A549 (cell line): ENCODE results near the gene PRR5. TPM values are rescaled to one million over a fixed set of nuclear protein-coding genes. Genes with fewer than 3 reads are reported as not detected.

ENCODE experiments used
- ATAC-seq, 2 experiments: fragments of 200-7000 bp in 1 of 2; fragments of >200 bp in 1 of 2; cut with Nextera tagmentation in 1 of 2; cut with Tn5 transposase in 1 of 2; 3 replicates each; pipeline versions ENCODE4 v1.8.0 to v1.9.1; 2018 to 2020; ENCODE audit warnings: mild to moderate bottlenecking in 1 of 2, moderate library complexity in 1 of 2
- CTCF ChIA-PET: fragments of 300-600 bp; sonication (Branson Sonifier 250); formaldehyde crosslinking; extraction: SDS; loops from one replicate; lab custom pipeline; 2021; ENCODE audit warnings: antibody characterized with exemption, inconsistent platforms; lab: Yijun Ruan, JAX
- POLR2A ChIA-PET: fragments of 350-600 bp; formaldehyde crosslinking; extraction: SDS; loops from one replicate; lab custom pipeline; 2021; ENCODE audit warnings: antibody characterized with exemption, inconsistent platforms; lab: Yijun Ruan, JAX
- DNase-seq, 2 experiments: peaks; one replicate each; pipeline versions ENCODE4 v3.0.0 to v3.0.0-alpha.2; 2011 to 2016; ENCODE audit warnings: low read depth in 1 of 2, low spot score in 1 of 2
- FAIRE-seq: peaks from 2 replicates; lab custom pipeline; 2011; peaks lifted over from hg19 to GRCh38; lab: Jason Lieb, UNC
- H3K27ac ChIP-seq, 2 experiments: fragments of >200 bp; sonication (Bioruptor Twin); formaldehyde crosslinking; 3 replicates each; pipeline ENCODE4 v1.5.1; 2016 to 2017
- H3K4me1 ChIP-seq: fragments of >200 bp; sonication (Bioruptor Twin); formaldehyde crosslinking; 3 replicates; pipeline ENCODE4 v1.6.1; 2016
- H3K4me2 ChIP-seq: fragments of >200 bp; sonication (Bioruptor Twin); formaldehyde crosslinking; 3 replicates; pipeline ENCODE4 v1.6.1; 2016
- H3K4me3 ChIP-seq: fragments of >200 bp; sonication (Bioruptor Twin); formaldehyde crosslinking; 3 replicates; pipeline ENCODE4 v1.5.1; 2016
- H3K9me3 ChIP-seq: fragments of >200 bp; sonication (Bioruptor Twin); formaldehyde crosslinking; 3 replicates; pipeline ENCODE4 v1.6.1; 2016
- BHLHE40 ChIP-seq: IDR thresholded peaks from 2 replicates; pipeline ENCODE4 v1.6.1; 2012; ENCODE audit warnings: low read depth, low read length, inconsistent platforms
- CBX2 ChIP-seq: fragments of 200-600 bp; sonication (generic); IDR thresholded peaks from 2 replicates; pipeline ENCODE4 v1.6.1; 2016; ENCODE audit warnings: low read depth, mild to moderate bottlenecking, borderline replicate concordance
- JUN ChIP-seq, 2 experiments: fragments of >200 bp; sonication (Bioruptor Twin); formaldehyde crosslinking; IDR thresholded peaks; 2 replicates in 1 of 2; 3 replicates in 1 of 2; pipeline ENCODE4 v1.6.1; 2016 to 2017
- KDM5A ChIP-seq: fragments of 200-600 bp; sonication (generic); IDR thresholded peaks from 2 replicates; pipeline ENCODE4 v1.6.1; 2016; ENCODE audit warnings: antibody characterized with exemption, mild to moderate bottlenecking
- MYC ChIP-seq: IDR thresholded peaks from 2 replicates; pipeline ENCODE4 v1.6.1; 2012; ENCODE audit warnings: mild to moderate bottlenecking, inconsistent platforms, low read length, improper control_type of control experiment, borderline replicate concordance
- POLR2A ChIP-seq: IDR thresholded peaks from 2 replicates; pipeline ENCODE4 v1.6.1; 2012; ENCODE audit warnings: mild to moderate bottlenecking, low read length
- RAD21 ChIP-seq, 2 experiments: fragments of >200 bp in 1 of 2; sonication (Bioruptor Twin) in 1 of 2; formaldehyde crosslinking in 1 of 2; IDR thresholded peaks in 1 of 2; conservative IDR thresholded peaks in 1 of 2; 2 replicates in 1 of 2; 3 replicates in 1 of 2; pipeline ENCODE4 v1.6.1; 2012 to 2018; ENCODE audit warnings: inconsistent platforms in 1 of 2
- RNF2 ChIP-seq: fragments of 200-600 bp; sonication (generic); IDR thresholded peaks from 2 replicates; pipeline ENCODE4 v1.6.1; 2016; ENCODE audit warnings: low read depth, mild to moderate bottlenecking, antibody characterized with exemption, moderate library complexity, borderline replicate concordance
- ZC3H11A ChIP-seq: fragments of 450-650 bp; IDR thresholded peaks from 2 replicates; pipeline ENCODE4 v1.6.1; 2014; ENCODE audit warnings: antibody characterized with exemption, mild to moderate bottlenecking
- ZNF302 ChIP-seq: fragments of 250-450 bp; sonication (Bioruptor Pico); IDR thresholded peaks from 2 replicates; pipeline ENCODE4 v1.9.0; 2021; ENCODE audit warnings: inconsistent platforms, mild to moderate bottlenecking, moderate library complexity
- ZSCAN20 ChIP-seq: fragments of 250-450 bp; sonication (Bioruptor Pico); IDR thresholded peaks from 2 replicates; pipeline ENCODE4 v1.8.0; 2022; ENCODE audit warnings: mild to moderate bottlenecking, moderate library complexity
- WGBS: methylation state at CpG from one replicate; pipeline ENCODE4 v1.1.6; 2017; ENCODE audit errors: missing lambda C conversion rate; 5-methylcytosine and 5-hydroxymethylcytosine counted together
- polyA plus RNA-seq, 4 experiments: library from polyadenylated mRNA; depleted of rRNA in 3 of 4; stranded (reverse); fragments of >200 nt; fragmentation: RNase III in 1 of 4; extraction: RNeasy Plus Mini Kit Qiagen cat#74134 plus additional on column Dnase treatment in 1 of 4; gene quantifications; 2 replicates in 3 of 4; 3 replicates in 1 of 4; pipeline ENCODE4 v1.2.3, GENCODE V29; 2011 to 2017
- TF ChIP-seq, protein P1 (sequence below): fragments of 250-450 bp; sonication (Bioruptor Pico); IDR thresholded peaks from 2 replicates; pipeline ENCODE4 v1.5.0; 2021; ENCODE audit warnings: mild to moderate bottlenecking, moderate library complexity, borderline replicate concordance
- TF ChIP-seq, protein P2 (sequence below): fragments of 450-650 bp; IDR thresholded peaks from 2 replicates; pipeline ENCODE4 v1.6.1; 2014; ENCODE audit warnings: antibody characterized with exemption
- TF ChIP-seq, protein P3 (sequence below): fragments of >200 bp; sonication (Bioruptor Twin); formaldehyde crosslinking; IDR thresholded peaks from 2 replicates; pipeline ENCODE4 v1.6.1; 2016
- TF ChIP-seq, protein P4 (sequence below): fragments of 250-450 bp; sonication (Bioruptor Pico); IDR thresholded peaks from 2 replicates; pipeline ENCODE4 v1.5.0; 2020; ENCODE audit warnings: low read depth, mild to moderate bottlenecking, moderate library complexity

Gene PRR5
- polyA plus RNA-seq, 2 of the 4 experiments (the other 2 are of a cell fraction): 7.1 to 19.5 TPM

- H3K27ac ChIP-seq: no peak overlapping the region
- no peak overlapping the region for H3K4me3 ChIP-seq
- no peak for DNase-seq
- ATAC-seq: no peak
- no peaks in the 10 kb centered on the region for H3K4me1 ChIP-seq
- POLR2A ChIA-PET: no interaction called here
- H3K9me3 ChIP-seq: no peaks in the 10 kb centered on the region
- CTCF ChIA-PET: interaction anchor here (0.9 kb wide), 1 partner anchor 668 kb away, joined by 3 read pairs; no protein-coding TSS in a partner anchor
- H3K4me2 ChIP-seq: no peak overlapping the region
- WGBS: 51% methylated on average over 3 of the region's 14 CpGs
- FAIRE-seq: no peak
- TF ChIP-seq RNF2: no peak
These were observed 40.9 kb upstream of the PRR5 start for GRCh38 chr22:44661070-44661469.

GRCh38 chr22:44661659-44662569 is 40.1 kb upstream of the PRR5 start:
- H3K4me2 ChIP-seq: no peak overlapping the region
- H3K27ac ChIP-seq: no peak overlapping the region
- POLR2A ChIA-PET: no interaction called here
- TF ChIP-seq MYC (no peak), ZC3H11A (no peak), CBX2 (no peak), BHLHE40 (no peak)
- TF ChIP-seq, protein P1, sequence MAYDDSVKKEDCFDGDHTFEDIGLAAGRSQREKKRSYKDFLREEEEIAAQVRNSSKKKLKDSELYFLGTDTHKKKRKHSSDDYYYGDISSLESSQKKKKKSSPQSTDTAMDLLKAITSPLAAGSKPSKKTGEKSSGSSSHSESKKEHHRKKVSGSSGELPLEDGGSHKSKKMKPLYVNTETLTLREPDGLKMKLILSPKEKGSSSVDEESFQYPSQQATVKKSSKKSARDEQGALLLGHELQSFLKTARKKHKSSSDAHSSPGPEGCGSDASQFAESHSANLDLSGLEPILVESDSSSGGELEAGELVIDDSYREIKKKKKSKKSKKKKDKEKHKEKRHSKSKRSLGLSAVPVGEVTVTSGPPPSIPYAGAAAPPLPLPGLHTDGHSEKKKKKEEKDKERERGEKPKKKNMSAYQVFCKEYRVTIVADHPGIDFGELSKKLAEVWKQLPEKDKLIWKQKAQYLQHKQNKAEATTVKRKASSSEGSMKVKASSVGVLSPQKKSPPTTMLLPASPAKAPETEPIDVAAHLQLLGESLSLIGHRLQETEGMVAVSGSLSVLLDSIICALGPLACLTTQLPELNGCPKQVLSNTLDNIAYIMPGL (CRISPR knock-in tag): no peak
- TF ChIP-seq, all 56 proteins: peak for 0
- DNase-seq (no peak), FAIRE-seq (no peak), ATAC-seq (no peak)
- H3K4me1 ChIP-seq: no peaks in the 10 kb centered on the region
- CTCF ChIA-PET: interaction anchor here (0.9 to 3.3 kb wide), 3 partner anchors 18 to 669 kb away, joined by 3 to 11 read pairs (median 3); no protein-coding TSS in a partner anchor
- H3K9me3 ChIP-seq: no peaks in the 10 kb centered on the region
- 47% methylated on average over 10 of the region's 14 CpGs for WGBS
- no peak overlapping the region for H3K4me3 ChIP-seq

- DNase-seq (no peak), FAIRE-seq (no peak), ATAC-seq (no peak)
- TF ChIP-seq ZNF302 (no peak), RAD21 (conservative IDR thresholded peaks at IDR 0.05 in 1 of 2, IDR thresholded peaks at IDR 0.05 in 1 of 2) (no peak), BHLHE40 (no peak), JUN (IDR thresholded peaks at IDR 0.05) (no peak), POLR2A (no peak), KDM5A (no peak), ZSCAN20 (CRISPR knock-in tag) (no peak)
- TF ChIP-seq, protein P2, sequence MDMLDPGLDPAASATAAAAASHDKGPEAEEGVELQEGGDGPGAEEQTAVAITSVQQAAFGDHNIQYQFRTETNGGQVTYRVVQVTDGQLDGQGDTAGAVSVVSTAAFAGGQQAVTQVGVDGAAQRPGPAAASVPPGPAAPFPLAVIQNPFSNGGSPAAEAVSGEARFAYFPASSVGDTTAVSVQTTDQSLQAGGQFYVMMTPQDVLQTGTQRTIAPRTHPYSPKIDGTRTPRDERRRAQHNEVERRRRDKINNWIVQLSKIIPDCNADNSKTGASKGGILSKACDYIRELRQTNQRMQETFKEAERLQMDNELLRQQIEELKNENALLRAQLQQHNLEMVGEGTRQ: no peak
- TF ChIP-seq, protein P3, sequence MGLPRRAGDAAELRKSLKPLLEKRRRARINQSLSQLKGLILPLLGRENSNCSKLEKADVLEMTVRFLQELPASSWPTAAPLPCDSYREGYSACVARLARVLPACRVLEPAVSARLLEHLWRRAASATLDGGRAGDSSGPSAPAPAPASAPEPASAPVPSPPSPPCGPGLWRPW: no peak
- TF ChIP-seq, protein P4, sequence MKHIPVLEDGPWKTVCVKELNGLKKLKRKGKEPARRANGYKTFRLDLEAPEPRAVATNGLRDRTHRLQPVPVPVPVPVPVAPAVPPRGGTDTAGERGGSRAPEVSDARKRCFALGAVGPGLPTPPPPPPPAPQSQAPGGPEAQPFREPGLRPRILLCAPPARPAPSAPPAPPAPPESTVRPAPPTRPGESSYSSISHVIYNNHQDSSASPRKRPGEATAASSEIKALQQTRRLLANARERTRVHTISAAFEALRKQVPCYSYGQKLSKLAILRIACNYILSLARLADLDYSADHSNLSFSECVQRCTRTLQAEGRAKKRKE: no peak
- WGBS: 33% methylated on average over 3 of the region's 5 CpGs
- ChIA-PET CTCF (interaction anchor here (0.6 to 3.3 kb wide), 2 partner anchors 21 to 591 kb away, joined by 3 to 11 read pairs; no protein-coding TSS in a partner anchor), POLR2A (no interaction called here)
- Histone ChIP-seq H3K27ac (no peak overlapping the region), H3K9me3 (no peaks in the 10 kb centered on the region), H3K4me3 (no peak overlapping the region), H3K4me2 (no peak overlapping the region), H3K4me1 (no peaks in the 10 kb centered on the region)
These were observed 38.6 kb upstream of the PRR5 start for GRCh38 chr22:44663256-44663999.
